ENCODE data around the gene TNNI3. TPM values are rescaled to one million over a fixed set of nuclear protein-coding genes. Genes with fewer than 3 reads are reported as not detected.

Gene TNNI3
- total RNA-seq, 4 donors from 2014 or later = not detected

GRCh38 chr19:55133639-55134444 lies 23.7 kb downstream of the TNNI3 start:
- no peak for TF ChIP-seq EP300 (IDR thresholded peaks at IDR 0.05)
- no peak for TF ChIP-seq CTCF (IDR thresholded peaks at IDR 0.05)
- TF ChIP-seq POLR2A (IDR thresholded peaks at IDR 0.05) = no peak
- Histone ChIP-seq H3K27ac (no peak overlapping the region), H3K36me3 (no peaks in the 10 kb centered on the region), H3K9me3 (no peaks in the 10 kb centered on the region), H3K4me1 (peaks cover 0 to 6% (median 0%) of the 10 kb centered on the region in 4 donors), H3K4me3 (no peak overlapping the region), H3K27me3 (peaks cover 0 to 84% of the 10 kb centered on the region in 2 donors)
- 57 to 60% methylated on average over 22 to 25 of the region's 25 CpGs for WGBS, 2 donors
- no peak for DNase-seq (ENCODE audit: low spot score in 2 of 2)

- H3K9me3 ChIP-seq = no peaks in the 10 kb centered on the region
- peaks cover 0 to 79% of the 10 kb centered on the region in 2 donors for H3K27me3 ChIP-seq
- no peak overlapping the region for H3K4me3 ChIP-seq
- TF ChIP-seq POLR2A (IDR thresholded peaks at IDR 0.05) (no peak), CTCF (IDR thresholded peaks at IDR 0.05) (peak in 1 of 5 experiments; percentile 17)
- DNase-seq (ENCODE audit: low spot score in 2 of 2) = no peak
- H3K27ac ChIP-seq = no peak overlapping the region
- 47 to 56% methylated on average over 14 of the region's 14 CpGs for WGBS, 2 donors
- peaks cover 0 to 6% (median 0%) of the 10 kb centered on the region in 4 donors for H3K4me1 ChIP-seq
- H3K36me3 ChIP-seq = no peaks in the 10 kb centered on the region
These were observed 24.9 kb downstream of the TNNI3 start for GRCh38 chr19:55132453-55133129.

- Histone ChIP-seq H3K27ac (no peak overlapping the region), H3K36me3 (no peaks in the 10 kb centered on the region), H3K9me3 (no peaks in the 10 kb centered on the region), H3K4me3 (no peak overlapping the region), H3K27me3 (peaks cover 0 to 68% of the 10 kb centered on the region in 2 donors), H3K4me1 (peaks cover 0 to 6% (median 0%) of the 10 kb centered on the region in 4 donors)
- TF ChIP-seq CTCF (IDR thresholded peaks at IDR 0.05) (no peak), EP300 (IDR thresholded peaks at IDR 0.05) (no peak), POLR2A (IDR thresholded peaks at IDR 0.05) (no peak)
- WGBS, 2 donors = 79 to 80% methylated on average over 16 of the region's 16 CpGs
- no peak for DNase-seq (ENCODE audit: low spot score in 2 of 2)
These were observed 26.1 kb downstream of the TNNI3 start for GRCh38 chr19:55131421-55131820.

DNA sequence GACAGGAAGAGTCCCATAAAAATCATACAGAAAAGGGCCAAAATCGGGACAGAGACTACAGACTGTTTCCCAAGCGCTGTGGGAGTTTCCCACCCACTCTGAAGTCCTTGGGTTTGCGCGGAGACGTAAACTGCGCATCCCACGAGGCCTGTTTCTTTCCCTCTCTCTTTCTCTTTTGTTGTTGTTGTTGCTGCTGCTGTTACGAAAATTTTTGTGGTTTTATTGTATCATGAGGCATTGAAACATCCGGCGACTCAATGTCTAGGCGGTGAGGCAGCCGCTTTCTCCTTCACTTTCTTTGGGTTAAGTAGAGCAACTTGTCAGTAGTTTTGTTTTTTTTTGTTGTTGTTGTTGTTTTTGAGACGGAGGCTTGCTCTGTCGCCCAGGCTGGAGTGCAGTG lies 38.5 kb downstream of the TNNI3 start:
- Histone ChIP-seq H3K27me3 (peaks cover 0 to 8% of the 10 kb centered on the region in 2 donors), H3K36me3 (no peaks in the 10 kb centered on the region), H3K4me1 (peaks cover 0 to 40% (median 25%) of the 10 kb centered on the region in 4 donors), H3K27ac (peak overlapping the region in 1 of 4 donors; percentile 95), H3K9me3 (no peaks in the 10 kb centered on the region), H3K4me3 (no peak overlapping the region)
- no peak for DNase-seq (ENCODE audit: low spot score in 2 of 2)
- TF ChIP-seq POLR2A (IDR thresholded peaks at IDR 0.05) (no peak), CTCF (IDR thresholded peaks at IDR 0.05) (no peak)
- 71 to 76% methylated on average over 14 of the region's 14 CpGs for WGBS, 2 donors
